Uterus (tissue), 4 donors: ENCODE results near the gene POLR2E. TPM values are rescaled to one million over a fixed set of nuclear protein-coding genes. Genes with fewer than 3 reads are reported as not detected.

ENCODE experiments used
- DNase-seq, 2 donors: peaks; one replicate each; pipeline ENCODE4 v3.0.0-alpha.2; 2019 to 2020
- H3K27ac ChIP-seq, 2 donors: fragments of 200-600 bp; sonication (generic); 1 replicate in 1 of 2; 2 replicates in 1 of 2; pipeline ENCODE4 v1.5.1; 2016 to 2018
- H3K27me3 ChIP-seq, 2 donors: fragments of 200-600 bp; sonication (generic); one replicate each; pipeline ENCODE4 v1.5.1; 2018 to 2019; ENCODE audit warnings: control low read depth in 1 of 2
- H3K36me3 ChIP-seq, 2 donors: fragments of 200-600 bp; sonication (generic); one replicate each; pipeline ENCODE4 v1.5.1; 2019; ENCODE audit warnings: control low read depth in 1 of 2
- H3K4me1 ChIP-seq, 2 donors: fragments of 200-600 bp; sonication (generic); one replicate each; pipeline ENCODE4 v1.5.1; 2018 to 2019; ENCODE audit warnings: control low read depth in 1 of 2
- H3K4me3 ChIP-seq, 2 donors: fragments of 200-600 bp; sonication (generic); 1 replicate in 1 of 2; 2 replicates in 1 of 2; pipeline ENCODE4 v1.5.1; 2018 to 2019; ENCODE audit warnings: mild to moderate bottlenecking in 1 of 2
- H3K9me3 ChIP-seq, 2 donors: fragments of 200-600 bp; sonication (generic); one replicate each; pipeline ENCODE4 v1.5.1; 2019; ENCODE audit warnings: control low read depth in 1 of 2
- CTCF ChIP-seq, 4 experiments: fragments of 200-600 bp in 2 of 4; fragments of 450-650 bp in 2 of 4; sonication (generic) in 2 of 4; IDR thresholded peaks; one replicate each; pipeline ENCODE4 v1.5.1; 2016 to 2019; ENCODE audit warnings: antibody characterized with exemption in 4 of 4, mild to moderate bottlenecking in 2 of 4, moderate library complexity in 1 of 4
- POLR2A ChIP-seq, 2 donors: fragments of 450-650 bp; IDR thresholded peaks; one replicate each; pipeline ENCODE4 v1.6.1; 2016; ENCODE audit warnings: antibody characterized with exemption in 2 of 2, mild to moderate bottlenecking in 1 of 2, moderate library complexity in 1 of 2
- intact Hi-C: fragments of 100-400 bp; cut with DNase I; formaldehyde crosslinking; loops from one replicate; pipeline ENCODE4 v1.15.1; 2023; ENCODE audit warnings: low total_unique reads
- total RNA-seq, 4 donors: library from RNA; depleted of rRNA in 3 of 4; stranded (reverse); fragments of >200 nt in 3 of 4; gene quantifications; one replicate each; pipeline versions ENCODE4 v1.1.0 to v1.2.4, GENCODE V29; 2014 to 2023
- donor health status: DM: yes; HTN: yes; CAD: no.

The POLR2E gene
- total RNA-seq, 4 donors from 2014 or later = 13.6 to 112 (median 59.8) TPM

GRCh38 chr19:1097810-1098176 lies 2.6 kb upstream of the POLR2E start:
- intact Hi-C loops = no loop called here
- DNase-seq = no peak
- Histone ChIP-seq H3K4me3 (no peak overlapping the region), H3K9me3 (no peaks in the 10 kb centered on the region), H3K27ac (peak overlapping the region in 1 of 2 donors; percentile 91), H3K36me3 (no peaks in the 10 kb centered on the region), H3K27me3 (no peaks in the 10 kb centered on the region), H3K4me1 (peaks cover 14 to 15% of the 10 kb centered on the region in 2 donors)
- TF ChIP-seq CTCF (IDR thresholded peaks at IDR 0.05) (no peak), POLR2A (IDR thresholded peaks at IDR 0.05) (no peak)

- Histone ChIP-seq H3K36me3 (no peaks in the 10 kb centered on the region), H3K4me3 (peak overlapping the region; percentile 91 to 95), H3K4me1 (peaks cover 3 to 10% of the 10 kb centered on the region in 2 donors), H3K27ac (peak overlapping the region; percentile 74 to 77), H3K9me3 (no peaks in the 10 kb centered on the region), H3K27me3 (no peaks in the 10 kb centered on the region)
- DNase-seq = no peak
- TF ChIP-seq POLR2A (IDR thresholded peaks at IDR 0.05) (no peak), CTCF (IDR thresholded peaks at IDR 0.05) (no peak)
- intact Hi-C loops = no loop called here
Measured at GRCh38 chr19:1094655-1094977, 559 bp downstream of the POLR2E start.

DNA sequence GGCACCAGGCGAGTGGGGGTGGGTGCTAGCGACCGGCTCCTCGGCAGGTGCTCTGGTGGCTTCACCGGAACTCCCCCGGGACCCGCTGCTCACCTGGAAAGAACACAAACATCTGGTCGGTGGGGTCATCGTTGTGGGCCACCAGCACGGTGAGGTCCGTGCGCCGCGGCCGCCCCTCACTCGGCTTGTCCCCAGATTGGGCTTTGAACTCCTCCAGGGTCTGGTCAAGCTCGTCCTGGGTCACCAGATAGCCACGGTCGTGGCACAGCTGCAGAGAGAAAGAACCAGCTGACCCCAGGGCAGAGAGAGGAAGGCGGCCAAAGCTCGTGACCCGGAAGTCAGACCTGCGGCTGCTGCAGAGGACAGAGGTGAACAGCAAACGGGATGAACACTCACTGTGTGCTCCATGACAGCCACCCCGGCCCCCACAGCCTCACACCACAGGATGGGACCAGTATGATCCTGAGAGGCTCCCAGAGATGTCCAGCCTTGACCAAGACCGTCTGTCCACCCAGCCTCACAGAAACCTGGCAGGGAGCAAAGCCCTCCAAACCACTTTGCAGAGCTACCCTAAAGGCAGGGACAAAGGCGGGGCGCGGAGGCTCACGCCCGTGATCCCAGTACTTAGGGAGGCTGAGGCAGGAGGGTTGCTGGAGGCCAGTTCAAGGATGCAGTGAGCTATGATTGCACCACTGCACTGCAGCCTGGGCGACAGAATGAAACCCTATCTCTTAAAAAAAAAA lies 1.2 kb downstream of the POLR2E start:
- H3K4me3 ChIP-seq = peak overlapping the region; percentile 91 to 95
- H3K27ac ChIP-seq = no peak overlapping the region
- TF ChIP-seq POLR2A (IDR thresholded peaks at IDR 0.05) (no peak), CTCF (IDR thresholded peaks at IDR 0.05) (no peak)
- DNase-seq = no peak
- intact Hi-C loops = no loop called here
- H3K27me3 ChIP-seq = no peaks in the 10 kb centered on the region
- no peaks in the 10 kb centered on the region for H3K36me3 ChIP-seq
- H3K4me1 ChIP-seq = peaks cover 3 to 10% of the 10 kb centered on the region in 2 donors
- H3K9me3 ChIP-seq = no peaks in the 10 kb centered on the region

GRCh38 chr19:1093330-1093729 lies 1.8 kb downstream of the POLR2E start:
- DNase-seq = no peak
- intact Hi-C loops = no loop called here
- H3K27me3 ChIP-seq = no peaks in the 10 kb centered on the region
- TF ChIP-seq POLR2A (IDR thresholded peaks at IDR 0.05) = no peak
- TF ChIP-seq CTCF (IDR thresholded peaks at IDR 0.05) = no peak
- H3K4me3 ChIP-seq = no peak overlapping the region
- peaks cover 3 to 10% of the 10 kb centered on the region in 2 donors for H3K4me1 ChIP-seq
- no peaks in the 10 kb centered on the region for H3K36me3 ChIP-seq
- no peak overlapping the region for H3K27ac ChIP-seq
- H3K9me3 ChIP-seq = no peaks in the 10 kb centered on the region

- Histone ChIP-seq H3K4me1 (peaks cover 3 to 10% of the 10 kb centered on the region in 2 donors), H3K27me3 (no peaks in the 10 kb centered on the region), H3K4me3 (no peak overlapping the region), H3K9me3 (no peaks in the 10 kb centered on the region), H3K36me3 (no peaks in the 10 kb centered on the region), H3K27ac (no peak overlapping the region)
- intact Hi-C loops = no loop called here
- TF ChIP-seq CTCF (IDR thresholded peaks at IDR 0.05) = no peak
- TF ChIP-seq POLR2A (IDR thresholded peaks at IDR 0.05) = no peak
- DNase-seq = no peak
Measured at GRCh38 chr19:1091544-1092175, 3.5 kb downstream of the POLR2E start.
